Esophagus squamous epithelium (tissue), 4 donors: ENCODE results near the gene KRT86.

ENCODE experiments used
- CTCF ChIP-seq, 6 experiments: fragments of 450-650 bp in 4 of 6; fragments of 200-600 bp in 2 of 6; sonication (generic) in 2 of 6; IDR thresholded peaks; one replicate each; pipeline ENCODE4 v1.5.1; 2016 to 2019; ENCODE audit warnings: antibody characterized with exemption in 6 of 6, mild to moderate bottlenecking in 4 of 6, moderate library complexity in 4 of 6
- POLR2A ChIP-seq, 4 donors: fragments of 450-650 bp; IDR thresholded peaks; one replicate each; pipeline ENCODE4 v1.6.1; 2017; ENCODE audit warnings: antibody characterized with exemption in 4 of 4, mild to moderate bottlenecking in 4 of 4, moderate library complexity in 3 of 4

- TF ChIP-seq CTCF (IDR thresholded peaks at IDR 0.05) (no peak), POLR2A (IDR thresholded peaks at IDR 0.05) (no peak)
Observed at GRCh38 chr12:52236386-52237050, 37.9 kb upstream of the KRT86 start.
